ENCODE results near the gene WNT6. TPM values are rescaled to one million over a fixed set of nuclear protein-coding genes. Genes with fewer than 3 reads are reported as not detected.

WNT6 gene
- total RNA-seq, 2 donors from 2014 or later = 8.0 to 56.5 TPM

- intact Hi-C loops (cut with DNase I) = no loop called here
- TF ChIP-seq POLR2A (IDR thresholded peaks at IDR 0.05) (no peak), POLR2AphosphoS5 (IDR thresholded peaks at IDR 0.05) (no peak), CTCF (IDR thresholded peaks at IDR 0.05) (no peak)
- no peak for DNase-seq (ENCODE audit: low spot score)
- H3K27ac ChIP-seq = no peak overlapping the region
- no peaks in the 10 kb centered on the region for H3K9me3 ChIP-seq
- H3K4me1 ChIP-seq (replicated peaks) = no peaks in the 10 kb centered on the region
- WGBS = 9% methylated on average over 51 of the region's 51 CpGs
- no peaks in the 10 kb centered on the region for H3K27me3 ChIP-seq (replicated peaks; ENCODE audit: insufficient read depth)
- H3K36me3 ChIP-seq = no peaks in the 10 kb centered on the region
- H3K4me3 ChIP-seq = peak overlapping the region; percentile 24 to 41
Measured at GRCh38 chr2:218858671-218859555, 692 bp upstream of the WNT6 start.

GRCh38 chr2:218859988-218860831, 605 bp downstream of the WNT6 start:
- TF ChIP-seq POLR2A (IDR thresholded peaks at IDR 0.05) (no peak), CTCF (IDR thresholded peaks at IDR 0.05) (no peak), POLR2AphosphoS5 (IDR thresholded peaks at IDR 0.05) (no peak)
- Histone ChIP-seq H3K36me3 (no peaks in the 10 kb centered on the region), H3K27ac (no peak overlapping the region), H3K9me3 (no peaks in the 10 kb centered on the region), H3K4me1 (replicated peaks) (no peaks in the 10 kb centered on the region), H3K27me3 (replicated peaks; ENCODE audit: insufficient read depth) (no peaks in the 10 kb centered on the region), H3K4me3 (peak overlapping the region; percentile 24 to 41)
- intact Hi-C loops (cut with DNase I) = no loop called here
- DNase-seq (ENCODE audit: low spot score) = no peak
- WGBS = 2% methylated on average over 45 of the region's 47 CpGs

- peak; percentile 80 for DNase-seq (ENCODE audit: low spot score)
- H3K36me3 ChIP-seq = no peaks in the 10 kb centered on the region
- no peaks in the 10 kb centered on the region for H3K9me3 ChIP-seq
- peak; percentile 73 for TF ChIP-seq POLR2AphosphoS5 (IDR thresholded peaks at IDR 0.05)
- TF ChIP-seq POLR2A (IDR thresholded peaks at IDR 0.05) = no peak
- TF ChIP-seq CTCF (IDR thresholded peaks at IDR 0.05) = no peak
- no peak overlapping the region for H3K4me3 ChIP-seq
- no peaks in the 10 kb centered on the region for H3K4me1 ChIP-seq (replicated peaks)
- intact Hi-C loops (cut with DNase I) = no loop called here
- H3K27ac ChIP-seq = no peak overlapping the region
- 3% methylated on average over 21 of the region's 21 CpGs for WGBS
- no peaks in the 10 kb centered on the region for H3K27me3 ChIP-seq (replicated peaks; ENCODE audit: insufficient read depth)
Measured at GRCh38 chr2:218860950-218861381, 1.4 kb downstream of the WNT6 start.

- DNase-seq (ENCODE audit: low spot score) = no peak
- no peaks in the 10 kb centered on the region for H3K27me3 ChIP-seq (replicated peaks; ENCODE audit: insufficient read depth)
- H3K36me3 ChIP-seq = no peaks in the 10 kb centered on the region
- no peak overlapping the region for H3K27ac ChIP-seq
- no peaks in the 10 kb centered on the region for H3K4me1 ChIP-seq (replicated peaks)
- no peaks in the 10 kb centered on the region for H3K9me3 ChIP-seq
- 71% methylated on average over 7 of the region's 7 CpGs for WGBS
- intact Hi-C loops (cut with DNase I) = no loop called here
- H3K4me3 ChIP-seq = no peak overlapping the region
- no peak for TF ChIP-seq POLR2AphosphoS5 (IDR thresholded peaks at IDR 0.05)
- TF ChIP-seq POLR2A (IDR thresholded peaks at IDR 0.05) = no peak
- no peak for TF ChIP-seq CTCF (IDR thresholded peaks at IDR 0.05)
Measured at GRCh38 chr2:218861645-218862318, 2.2 kb downstream of the WNT6 start.

Measured in prostate gland (tissue), 2 donors.